Astrocyte (in vitro differentiated cells and primary cell): ENCODE measurements around the gene CNTNAP5. TPM values are rescaled to one million over a fixed set of nuclear protein-coding genes. Genes with fewer than 3 reads are reported as not detected.

Experiments
- DNase-seq: peaks from one replicate; pipeline ENCODE4 v3.0.0-alpha.2; 2010; ENCODE audit warnings: low read depth
- FAIRE-seq: peaks from 2 replicates; lab custom pipeline; 2011; peaks lifted over from hg19 to GRCh38; lab: Jason Lieb, UNC
- H2AFZ ChIP-seq: 2 replicates; pipeline ENCODE4 v1.6.0; 2012; ENCODE audit warnings: low read depth, low read length, inconsistent platforms
- H3K27ac ChIP-seq: 2 replicates; pipeline ENCODE4 v1.5.1; 2011; ENCODE audit warnings: low read depth, low read length, inconsistent platforms
- H3K27me3 ChIP-seq: 2 replicates; pipeline ENCODE4 v1.6.0; 2011; ENCODE audit warnings: low read length, inconsistent platforms; ENCODE audit not compliant: insufficient read depth
- H3K36me3 ChIP-seq: 2 replicates; pipeline ENCODE4 v1.5.1; 2011; ENCODE audit warnings: low read length, inconsistent platforms; ENCODE audit not compliant: insufficient read depth
- H3K4me1 ChIP-seq: 2 replicates; pipeline ENCODE4 v1.5.1; 2011; ENCODE audit warnings: low read length, inconsistent platforms; ENCODE audit not compliant: insufficient read depth
- H3K4me2 ChIP-seq: 2 replicates; pipeline ENCODE4 v1.6.0; 2012; ENCODE audit warnings: low read length, inconsistent platforms
- H3K4me3 ChIP-seq: 2 replicates; pipeline ENCODE4 v1.5.1; 2011; ENCODE audit warnings: low read depth, mild to moderate bottlenecking, low read length, inconsistent platforms; ENCODE audit not compliant: insufficient read depth
- H3K79me2 ChIP-seq: 2 replicates; pipeline ENCODE4 v1.6.0; 2012; ENCODE audit warnings: mild to moderate bottlenecking, low read length, inconsistent platforms; ENCODE audit not compliant: insufficient read depth
- H3K9ac ChIP-seq: 2 replicates; pipeline ENCODE4 v1.6.0; 2012; ENCODE audit warnings: mild to moderate bottlenecking, low read length, inconsistent platforms
- H3K9me3 ChIP-seq: 2 replicates; pipeline ENCODE4 v1.5.1; 2012; ENCODE audit warnings: low read depth, mild to moderate bottlenecking, low read length, inconsistent platforms; ENCODE audit not compliant: insufficient read depth
- H4K20me1 ChIP-seq: 2 replicates; pipeline ENCODE4 v1.6.0; 2012; ENCODE audit warnings: low read length, inconsistent platforms; ENCODE audit not compliant: insufficient read depth
- H3K27ac Mint-ChIP-seq: one replicate; pipeline ENCODE4 v1.8.0; 2021; ENCODE audit warnings: mild to moderate bottlenecking, mixed read lengths; ENCODE audit not compliant: unreplicated experiment
- H3K27me3 Mint-ChIP-seq: one replicate; pipeline ENCODE4 v1.8.0; 2021; ENCODE audit warnings: low read depth, mixed read lengths; ENCODE audit not compliant: unreplicated experiment
- H3K36me3 Mint-ChIP-seq: one replicate; pipeline ENCODE4 v1.8.0; 2021; ENCODE audit warnings: low read depth, mixed read lengths; ENCODE audit not compliant: unreplicated experiment
- H3K4me1 Mint-ChIP-seq: one replicate; pipeline ENCODE4 v1.8.0; 2021; ENCODE audit warnings: low read depth, mixed read lengths; ENCODE audit not compliant: unreplicated experiment
- H3K4me3 Mint-ChIP-seq: one replicate; pipeline ENCODE4 v1.8.0; 2021; ENCODE audit warnings: mild to moderate bottlenecking, moderate library complexity, mixed read lengths; ENCODE audit not compliant: unreplicated experiment
- H3K9me3 Mint-ChIP-seq: one replicate; pipeline ENCODE4 v1.8.0; 2021; ENCODE audit warnings: mild to moderate bottlenecking, mixed read lengths; ENCODE audit not compliant: unreplicated experiment
- EZH2 ChIP-seq: IDR thresholded peaks from 2 replicates; pipeline ENCODE4 v1.6.1; 2012; ENCODE audit warnings: mild to moderate bottlenecking, low read length, inconsistent platforms; ENCODE audit not compliant: insufficient read depth
- total RNA-seq: library from RNA; stranded (reverse); gene quantifications from 2 replicates; pipeline ENCODE4 v1.2.1, GENCODE V29; 2021
- TF ChIP-seq, protein P1 (sequence below): IDR thresholded peaks from 2 replicates; pipeline ENCODE4 v1.5.1; 2011; ENCODE audit warnings: low read depth, mild to moderate bottlenecking, inconsistent platforms, low read length, moderate library complexity; ENCODE audit not compliant: insufficient read depth

CNTNAP5 gene
- total RNA-seq, 1 donor from 2014 or later = 0.30 TPM

- FAIRE-seq (no peak), DNase-seq (no peak)
- no peaks in the 10 kb centered on the region for H3K4me1 ChIP-seq
- Mint-ChIP-seq H3K27ac (no peak overlapping the region), H3K4me3 (no peak overlapping the region), H3K9me3 (no peaks in the 10 kb centered on the region), H3K4me1 (no peaks in the 10 kb centered on the region), H3K36me3 (no peaks in the 10 kb centered on the region), H3K27me3 (no peaks in the 10 kb centered on the region)
- H3K9ac ChIP-seq = no peak overlapping the region
- no peak overlapping the region for H3K4me2 ChIP-seq
- H3K27ac ChIP-seq = no peak overlapping the region
- no peak overlapping the region for H3K4me3 ChIP-seq
- no peaks in the 10 kb centered on the region for H3K27me3 ChIP-seq
- H4K20me1 ChIP-seq = no peaks in the 10 kb centered on the region
- H2AFZ ChIP-seq = no peak overlapping the region
- no peaks in the 10 kb centered on the region for H3K79me2 ChIP-seq
- TF ChIP-seq EZH2 = no peak
- TF ChIP-seq, protein P1, sequence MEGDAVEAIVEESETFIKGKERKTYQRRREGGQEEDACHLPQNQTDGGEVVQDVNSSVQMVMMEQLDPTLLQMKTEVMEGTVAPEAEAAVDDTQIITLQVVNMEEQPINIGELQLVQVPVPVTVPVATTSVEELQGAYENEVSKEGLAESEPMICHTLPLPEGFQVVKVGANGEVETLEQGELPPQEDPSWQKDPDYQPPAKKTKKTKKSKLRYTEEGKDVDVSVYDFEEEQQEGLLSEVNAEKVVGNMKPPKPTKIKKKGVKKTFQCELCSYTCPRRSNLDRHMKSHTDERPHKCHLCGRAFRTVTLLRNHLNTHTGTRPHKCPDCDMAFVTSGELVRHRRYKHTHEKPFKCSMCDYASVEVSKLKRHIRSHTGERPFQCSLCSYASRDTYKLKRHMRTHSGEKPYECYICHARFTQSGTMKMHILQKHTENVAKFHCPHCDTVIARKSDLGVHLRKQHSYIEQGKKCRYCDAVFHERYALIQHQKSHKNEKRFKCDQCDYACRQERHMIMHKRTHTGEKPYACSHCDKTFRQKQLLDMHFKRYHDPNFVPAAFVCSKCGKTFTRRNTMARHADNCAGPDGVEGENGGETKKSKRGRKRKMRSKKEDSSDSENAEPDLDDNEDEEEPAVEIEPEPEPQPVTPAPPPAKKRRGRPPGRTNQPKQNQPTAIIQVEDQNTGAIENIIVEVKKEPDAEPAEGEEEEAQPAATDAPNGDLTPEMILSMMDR = no peak
- no peaks in the 10 kb centered on the region for H3K36me3 ChIP-seq
- H3K9me3 ChIP-seq = peaks cover 8% of the 10 kb centered on the region
Measured at GRCh38 chr2:124380221-124380749, 355.2 kb downstream of the CNTNAP5 start.

GRCh38 chr2:124382067-124382618 lies 357.1 kb downstream of the CNTNAP5 start:
- no peaks in the 10 kb centered on the region for H3K36me3 Mint-ChIP-seq
- Histone ChIP-seq H3K27ac (no peak overlapping the region), H3K9me3 (peaks cover 8% of the 10 kb centered on the region), H3K27me3 (no peaks in the 10 kb centered on the region), H3K4me1 (no peaks in the 10 kb centered on the region), H3K36me3 (no peaks in the 10 kb centered on the region), H4K20me1 (no peaks in the 10 kb centered on the region), H3K79me2 (no peaks in the 10 kb centered on the region), H2AFZ (no peak overlapping the region), H3K9ac (no peak overlapping the region), H3K4me2 (no peak overlapping the region), H3K4me3 (no peak overlapping the region)
- DNase-seq (no peak), FAIRE-seq (no peak)
- no peaks in the 10 kb centered on the region for H3K9me3 Mint-ChIP-seq
- no peaks in the 10 kb centered on the region for H3K4me1 Mint-ChIP-seq
- H3K27me3 Mint-ChIP-seq = no peaks in the 10 kb centered on the region
- H3K27ac Mint-ChIP-seq = no peak overlapping the region
- H3K4me3 Mint-ChIP-seq = no peak overlapping the region
- TF ChIP-seq, protein P1 = no peak
- no peak for TF ChIP-seq EZH2

DNA sequence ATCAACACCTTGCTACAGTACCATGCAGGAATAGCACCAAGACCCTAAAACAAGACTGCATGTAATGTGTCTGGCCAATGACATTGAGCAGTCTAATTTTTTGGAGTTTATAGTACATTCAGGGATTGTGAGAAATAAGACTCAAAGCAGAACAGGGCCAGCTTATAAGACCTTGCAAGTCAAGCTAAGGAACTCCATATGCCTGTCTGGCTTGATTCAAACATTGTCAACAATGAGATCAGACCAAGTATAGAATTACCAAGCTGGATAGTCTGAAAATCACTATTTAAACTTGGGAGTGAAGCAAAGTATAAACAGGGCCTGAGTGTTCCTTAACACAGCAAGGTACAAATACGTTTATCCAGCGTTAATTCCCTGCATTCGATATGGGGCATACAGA lies 370.9 kb downstream of the CNTNAP5 start:
- no peaks in the 10 kb centered on the region for H3K27me3 ChIP-seq
- H3K27ac ChIP-seq = no peak overlapping the region
- no peaks in the 10 kb centered on the region for H3K36me3 Mint-ChIP-seq
- no peaks in the 10 kb centered on the region for H3K79me2 ChIP-seq
- no peak for TF ChIP-seq EZH2
- TF ChIP-seq, protein P1 = no peak
- H3K4me3 Mint-ChIP-seq = no peak overlapping the region
- no peaks in the 10 kb centered on the region for H3K9me3 Mint-ChIP-seq
- DNase-seq = no peak
- no peaks in the 10 kb centered on the region for H3K4me1 Mint-ChIP-seq
- no peaks in the 10 kb centered on the region for H3K4me1 ChIP-seq
- H2AFZ ChIP-seq = no peak overlapping the region
- no peaks in the 10 kb centered on the region for H3K27me3 Mint-ChIP-seq
- no peak overlapping the region for H3K27ac Mint-ChIP-seq
- no peak overlapping the region for H3K4me2 ChIP-seq
- no peak overlapping the region for H3K4me3 ChIP-seq
- no peaks in the 10 kb centered on the region for H3K36me3 ChIP-seq
- H4K20me1 ChIP-seq = no peaks in the 10 kb centered on the region
- no peak for FAIRE-seq
- peaks cover 9% of the 10 kb centered on the region for H3K9me3 ChIP-seq
- H3K9ac ChIP-seq = no peak overlapping the region
